HG02642 (cell line): ENCODE results near the gene METTL25B.

Experiments
- ATAC-seq: cut with Tn5 transposase; IDR thresholded peaks from one replicate; pipeline ENCODE4 v1.9.1; 2021; ENCODE audit warnings: mild to moderate bottlenecking; ENCODE audit not compliant: unreplicated experiment, poor library complexity

METTL25B gene

GRCh38 chr1:156766298-156767100, 38.2 kb downstream of the METTL25B start:
- ATAC-seq = peak; percentile 18

- peak; percentile 93 for ATAC-seq
These were observed 39.0 kb downstream of the METTL25B start, which contains the start of gene PRCC for GRCh38 chr1:156767101-156767878. Gene PRCC (plus strand): TSS chr1:156767535. CDS start chr1:156767772, 237 bp downstream.

GRCh38 chr1:156767879-156768604, 39.8 kb downstream of the METTL25B start:
- peak; percentile 10 for ATAC-seq

GRCh38 chr1:156768610-156769295, 40.5 kb downstream of the METTL25B start:
- ATAC-seq = no peak

- no peak for ATAC-seq
These were observed 44.0 kb downstream of the METTL25B start for GRCh38 chr1:156772222-156772621.

GRCh38 chr1:156772728-156773497, 44.6 kb downstream of the METTL25B start:
- no peak for ATAC-seq

- ATAC-seq = no peak
These were observed 45.3 kb downstream of the METTL25B start for GRCh38 chr1:156773607-156774006.

GRCh38 chr1:156775799-156776198, 47.5 kb downstream of the METTL25B start:
- no peak for ATAC-seq

- ATAC-seq = no peak
These were observed 48.7 kb downstream of the METTL25B start for GRCh38 chr1:156776942-156777341.

- no peak for ATAC-seq
These were observed 49.3 kb downstream of the METTL25B start for GRCh38 chr1:156777573-156777972.

- ATAC-seq = no peak
These were observed 53.4 kb downstream of the METTL25B start for GRCh38 chr1:156781585-156782186.

- ATAC-seq = no peak
These were observed 57.2 kb downstream of the METTL25B start for GRCh38 chr1:156785458-156785857.
